Measurements from ENCODE around the gene RHD.

GRCh38 chr1:25238046-25238445 is 34.3 kb upstream of the RHD start:
- TF ChIP-seq CTCF (IDR thresholded peaks at IDR 0.05; ENCODE audit: insufficient read depth, low read length, poor library complexity, severe bottlenecking) (no peak), EZH2phosphoT487 (conservative IDR thresholded peaks at IDR 0.05; ENCODE audit: low read length) (no peak)
